Esophagus squamous epithelium (tissue), 4 donors: Measurements from ENCODE around the gene ROR2.

Source experiments
- CTCF ChIP-seq, 6 experiments: fragments of 450-650 bp in 4 of 6; fragments of 200-600 bp in 2 of 6; sonication (generic) in 2 of 6; IDR thresholded peaks; one replicate each; pipeline ENCODE4 v1.5.1; 2016 to 2019; ENCODE audit warnings: antibody characterized with exemption in 6 of 6, mild to moderate bottlenecking in 4 of 6, moderate library complexity in 4 of 6
- POLR2A ChIP-seq, 4 donors: fragments of 450-650 bp; IDR thresholded peaks; one replicate each; pipeline ENCODE4 v1.6.1; 2017; ENCODE audit warnings: antibody characterized with exemption in 4 of 4, mild to moderate bottlenecking in 4 of 4, moderate library complexity in 3 of 4

- no peak for TF ChIP-seq POLR2A (IDR thresholded peaks at IDR 0.05)
- peak in 1 of 6 experiments; percentile 5 for TF ChIP-seq CTCF (IDR thresholded peaks at IDR 0.05)
Observed at GRCh38 chr9:91775708-91776028, 174.4 kb downstream of the ROR2 start.
